Neural cell (in vitro differentiated cells): ENCODE results near the gene CFC1B.
"Not testable (repeated sequence)": the region's sequence is repeated elsewhere in the genome, so short reads cannot be mapped to it uniquely, and the experiment has no call there.

Experiments
- CTCF ChIP-seq: fragments of 450-650 bp; IDR thresholded peaks from 2 replicates; pipeline ENCODE4 v1.5.1; 2014; ENCODE audit warnings: antibody characterized with exemption, mild to moderate bottlenecking, moderate library complexity; ENCODE audit not compliant: poor library complexity, severe bottlenecking
- EZH2 ChIP-seq: fragments of 200-600, 300-800 bp; shearing (Covaris generic), sonication (generic); IDR thresholded peaks from 2 replicates; pipeline ENCODE4 v1.6.1; 2014; ENCODE audit warnings: antibody characterized with exemption, low read length, borderline replicate concordance, mild to moderate bottlenecking; ENCODE audit not compliant: insufficient read depth, poor library complexity, severe bottlenecking
- POLR2AphosphoS5 ChIP-seq: IDR thresholded peaks from 2 replicates; pipeline ENCODE4 v1.6.1; 2012
- REST ChIP-seq: IDR thresholded peaks from 2 replicates; pipeline ENCODE4 v1.6.1; 2012; ENCODE audit warnings: borderline replicate concordance

DNA sequence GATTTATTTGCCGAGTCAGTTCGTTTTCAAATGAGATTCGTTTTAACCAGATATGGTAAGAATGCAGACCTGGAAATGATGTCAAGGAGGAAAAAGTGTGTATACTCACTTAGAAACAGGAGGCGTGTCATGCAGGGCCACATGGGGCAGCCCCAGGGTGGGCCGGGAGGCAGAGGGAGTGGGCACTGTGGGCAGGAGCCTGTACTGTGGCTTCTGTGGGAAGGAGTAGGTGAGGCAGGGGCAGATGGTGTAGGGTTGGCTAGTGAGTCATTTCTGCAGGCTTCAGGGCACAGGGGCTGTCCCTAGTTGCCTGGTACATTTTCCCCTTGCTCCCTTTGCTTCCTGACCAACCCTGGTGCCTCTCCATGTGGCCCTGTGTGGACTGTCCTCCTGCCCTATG is 10.2 kb downstream of the CFC1B start:
- not testable (repeated sequence) for TF ChIP-seq POLR2AphosphoS5, CTCF, REST, EZH2
